Pancreas (tissue), 10 donors: ENCODE results near the gene PPP1R14B. TPM values are rescaled to one million over a fixed set of nuclear protein-coding genes. Genes with fewer than 3 reads are reported as not detected.

ENCODE experiments used
- ATAC-seq, 4 donors: fragments of 200-7000 bp; cut with Tn5 transposase; one replicate each; pipeline versions ENCODE4 v1.8.0 to v1.9.1; 2020; ENCODE audit warnings: mild to moderate bottlenecking in 4 of 4, moderate library complexity in 4 of 4
- DNase-seq, 6 donors: peaks; one replicate each; pipeline ENCODE4 v3.0.0-alpha.2; 2020
- FAIRE-seq: peaks from 2 replicates; lab custom pipeline; 2012; peaks lifted over from hg19 to GRCh38; lab: Jason Lieb, UNC
- H3K27ac ChIP-seq, 4 donors: fragments of 200-600 bp; sonication (generic); 1 replicate in 3 of 4; 2 replicates in 1 of 4; pipeline versions ENCODE4 v1.5.0 to v1.8.0; 2020
- H3K27me3 ChIP-seq, 4 donors: fragments of 200-600 bp; one replicate each; pipeline ENCODE4 v1.8.0; 2021
- H3K36me3 ChIP-seq, 3 donors: fragments of 200-600 bp; sonication (generic) in 1 of 3; one replicate each; pipeline versions ENCODE4 v1.5.0 to v1.8.0; 2020 to 2021
- H3K4me1 ChIP-seq, 3 donors: fragments of 200-600 bp; one replicate each; pipeline ENCODE4 v1.8.0; 2021
- H3K4me3 ChIP-seq, 4 donors: fragments of 200-600 bp; sonication (generic) in 2 of 4; one replicate each; pipeline versions ENCODE4 v1.5.0 to v1.8.0; 2020 to 2021
- H3K9me3 ChIP-seq, 4 donors: fragments of 200-600 bp; one replicate each; pipeline ENCODE4 v1.8.0; 2021
- WGBS, 2 donors: extraction: QIAGEN DNeasy Blood & Tissue Kit; methylation state at CpG; one replicate each; pipeline ENCODE4 v1.1.7; 2013; 5-methylcytosine and 5-hydroxymethylcytosine counted together
- intact Hi-C, 3 donors: fragments of 100-400 bp; cut with DNase I; formaldehyde crosslinking; loops; one replicate each; pipeline versions ENCODE4 v1.11.1 to v1.14.2; 2022
- polyA plus RNA-seq, 2 donors: library from polyadenylated mRNA; stranded (reverse); fragments of 200-250 nt; gene quantifications; one replicate each; pipeline ENCODE4 v1.2.3, GENCODE V29; 2013
- total RNA-seq, 6 donors: library from RNA; stranded (reverse); fragmentation: NEBNext Ultra II Directional in 4 of 6; extraction: Animal tissue kit (Norgen Biotek cat#: 25700) in 4 of 6; gene quantifications; one replicate each; pipeline versions ENCODE4 v1.2.1 to v1.2.4, GENCODE V29; 2021 to 2023
- TF ChIP-seq, protein P1 (sequence below), 4 donors: fragments of 200-600 bp; sonication (generic) in 3 of 4; IDR thresholded peaks; one replicate each; pipeline versions ENCODE4 v1.5.0 to v1.8.0; 2021; ENCODE audit warnings: antibody characterized with exemption in 4 of 4
- donor health status: healthy with polysubstance abuse.
- donor health status: DM: no; HTN: no; CAD: no; lungs with moderate emphysema.
- donor health status: DM: no; HTN: no; CAD: no.
- donor health status: control.
- donor health status: control.
- donor health status: Bipolar disorder and iron deficiency.
- donor health status: DM: yes; HTN: yes; CAD: no.
- donor health status: DM: no; HTN: no; CAD: no.
- donor health status: DM: no; HTN: no; CAD: no.
- donor health status: DM: yes; HTN: yes; CAD: no.

Gene PPP1R14B
- total and polyA plus RNA-seq, 8 donors = 81.6 to 180 (median 119) TPM

DNA sequence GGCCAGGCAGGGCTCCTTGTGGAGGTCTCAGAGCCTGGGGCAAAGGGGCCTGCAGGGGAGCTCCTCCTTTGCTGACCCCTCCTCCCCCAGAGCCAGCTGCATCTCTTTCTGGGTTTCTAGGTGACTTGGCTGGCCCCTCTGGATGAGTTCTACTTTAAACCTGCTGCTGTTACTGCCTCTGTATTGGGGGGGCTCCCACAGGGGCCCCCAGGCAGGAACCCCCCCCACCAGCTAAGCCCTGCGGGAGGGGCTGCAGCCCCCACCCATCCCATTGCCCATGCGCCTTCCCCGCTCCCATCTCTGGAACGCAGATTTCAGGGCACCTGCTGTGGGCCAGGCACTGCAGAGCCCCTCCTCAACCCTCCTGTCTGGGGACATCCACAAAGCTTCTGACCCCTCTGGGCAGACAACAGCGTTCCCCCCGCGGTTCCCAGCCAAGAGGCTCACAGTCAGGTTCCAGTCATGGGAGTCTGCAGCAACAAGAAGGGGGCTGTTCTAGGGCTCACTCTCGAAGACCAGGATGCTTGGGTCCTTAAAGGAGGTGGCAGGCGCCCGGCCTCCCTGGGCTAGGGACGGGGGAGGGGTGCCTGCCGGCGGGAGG, 3.8 kb upstream of the PPP1R14B start:
- Histone ChIP-seq H3K27ac (no peak overlapping the region), H3K9me3 (no peaks in the 10 kb centered on the region), H3K4me1 (peaks cover 0 to 8% (median 4%) of the 10 kb centered on the region in 3 donors), H3K36me3 (no peaks in the 10 kb centered on the region), H3K27me3 (no peaks in the 10 kb centered on the region), H3K4me3 (peak overlapping the region in 3 of 4 donors; percentile 20 to 90 (median 56))
- no peak for ATAC-seq
- no peak for FAIRE-seq
- DNase-seq = no peak
- TF ChIP-seq, protein P1, sequence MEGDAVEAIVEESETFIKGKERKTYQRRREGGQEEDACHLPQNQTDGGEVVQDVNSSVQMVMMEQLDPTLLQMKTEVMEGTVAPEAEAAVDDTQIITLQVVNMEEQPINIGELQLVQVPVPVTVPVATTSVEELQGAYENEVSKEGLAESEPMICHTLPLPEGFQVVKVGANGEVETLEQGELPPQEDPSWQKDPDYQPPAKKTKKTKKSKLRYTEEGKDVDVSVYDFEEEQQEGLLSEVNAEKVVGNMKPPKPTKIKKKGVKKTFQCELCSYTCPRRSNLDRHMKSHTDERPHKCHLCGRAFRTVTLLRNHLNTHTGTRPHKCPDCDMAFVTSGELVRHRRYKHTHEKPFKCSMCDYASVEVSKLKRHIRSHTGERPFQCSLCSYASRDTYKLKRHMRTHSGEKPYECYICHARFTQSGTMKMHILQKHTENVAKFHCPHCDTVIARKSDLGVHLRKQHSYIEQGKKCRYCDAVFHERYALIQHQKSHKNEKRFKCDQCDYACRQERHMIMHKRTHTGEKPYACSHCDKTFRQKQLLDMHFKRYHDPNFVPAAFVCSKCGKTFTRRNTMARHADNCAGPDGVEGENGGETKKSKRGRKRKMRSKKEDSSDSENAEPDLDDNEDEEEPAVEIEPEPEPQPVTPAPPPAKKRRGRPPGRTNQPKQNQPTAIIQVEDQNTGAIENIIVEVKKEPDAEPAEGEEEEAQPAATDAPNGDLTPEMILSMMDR (IDR thresholded peaks at IDR 0.05) = no peak
- 25 to 27% methylated on average over 12 to 13 of the region's 13 CpGs for WGBS, 2 donors
- intact Hi-C loops = no loop called here

DNA sequence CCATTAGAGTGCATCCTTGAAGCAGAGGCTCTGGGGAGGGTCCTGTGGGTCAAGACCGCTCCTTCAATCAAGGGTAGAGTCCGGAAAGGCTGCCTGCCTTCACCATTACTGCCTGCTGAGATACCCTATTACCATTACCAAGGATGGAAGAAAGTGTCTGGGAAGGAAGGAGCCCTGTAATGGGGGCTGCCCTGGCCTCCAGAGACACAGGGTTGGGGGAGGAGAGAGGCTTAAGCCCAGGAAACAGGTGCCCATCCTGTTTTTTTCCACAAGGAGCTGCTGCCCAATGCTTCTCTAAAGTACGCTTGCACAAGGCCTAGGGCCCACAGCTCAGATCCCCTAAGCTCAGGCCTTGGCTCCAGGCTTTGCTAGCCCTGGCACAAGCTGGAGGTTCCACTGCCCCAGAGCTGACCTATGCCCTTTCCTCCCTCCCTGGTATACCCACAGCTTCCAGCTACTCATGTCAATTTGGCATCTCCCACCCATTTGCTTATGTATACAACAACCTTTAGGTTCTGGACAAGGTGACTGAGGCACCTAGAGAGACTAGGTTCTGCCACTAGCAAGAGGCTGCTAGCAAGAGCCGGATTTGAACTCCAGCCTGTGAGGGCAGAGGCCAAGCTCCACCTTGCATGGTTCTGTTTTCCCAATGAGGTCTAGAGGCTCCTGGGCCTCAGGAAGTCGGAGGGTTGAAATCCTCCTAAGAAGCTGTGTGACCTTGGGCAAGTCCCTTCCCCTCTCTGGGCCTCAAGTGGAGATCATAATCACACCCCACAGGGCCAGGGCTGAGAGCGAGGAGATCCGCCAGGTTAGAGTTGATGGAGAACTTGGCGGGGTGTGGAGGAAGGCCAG, 3.0 kb upstream of the PPP1R14B start:
- Histone ChIP-seq H3K4me3 (no peak overlapping the region), H3K27me3 (no peaks in the 10 kb centered on the region), H3K4me1 (peaks cover 0 to 8% (median 4%) of the 10 kb centered on the region in 3 donors), H3K9me3 (no peaks in the 10 kb centered on the region), H3K36me3 (no peaks in the 10 kb centered on the region), H3K27ac (no peak overlapping the region)
- FAIRE-seq = no peak
- ATAC-seq = no peak
- 86 to 92% methylated on average over 8 of the region's 8 CpGs for WGBS, 2 donors
- TF ChIP-seq, protein P1 (IDR thresholded peaks at IDR 0.05) = no peak
- intact Hi-C loops = no loop called here
- DNase-seq = no peak

DNA sequence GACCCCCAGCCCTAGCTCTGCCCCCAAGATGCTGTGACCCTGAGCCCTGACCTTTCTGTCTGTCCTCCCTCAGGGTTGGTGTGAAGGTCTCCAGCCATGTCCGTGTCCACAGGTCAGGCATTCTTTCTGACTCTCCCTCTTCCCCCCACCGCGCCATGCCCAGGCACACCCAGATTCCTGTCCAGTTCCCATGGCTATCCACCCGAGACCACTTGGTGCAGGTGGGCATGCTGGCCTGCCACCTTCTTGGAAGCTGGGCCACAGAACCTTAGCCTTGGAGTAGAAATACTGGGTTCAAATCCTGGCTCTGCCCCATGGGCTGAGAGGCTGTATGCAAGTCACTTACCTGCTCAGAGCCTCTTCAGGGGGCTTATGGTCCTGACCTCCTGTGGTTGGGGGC, 2.3 kb upstream of the PPP1R14B start:
- TF ChIP-seq, protein P1 (IDR thresholded peaks at IDR 0.05) = no peak
- intact Hi-C loops = no loop called here
- Histone ChIP-seq H3K4me1 (peaks cover 0 to 9% (median 4%) of the 10 kb centered on the region in 3 donors), H3K27me3 (no peaks in the 10 kb centered on the region), H3K4me3 (no peak overlapping the region), H3K27ac (no peak overlapping the region), H3K36me3 (no peaks in the 10 kb centered on the region), H3K9me3 (no peaks in the 10 kb centered on the region)
- DNase-seq = no peak
- 90 to 91% methylated on average over 4 of the region's 4 CpGs for WGBS, 2 donors
- FAIRE-seq = no peak
- ATAC-seq = no peak

DNA sequence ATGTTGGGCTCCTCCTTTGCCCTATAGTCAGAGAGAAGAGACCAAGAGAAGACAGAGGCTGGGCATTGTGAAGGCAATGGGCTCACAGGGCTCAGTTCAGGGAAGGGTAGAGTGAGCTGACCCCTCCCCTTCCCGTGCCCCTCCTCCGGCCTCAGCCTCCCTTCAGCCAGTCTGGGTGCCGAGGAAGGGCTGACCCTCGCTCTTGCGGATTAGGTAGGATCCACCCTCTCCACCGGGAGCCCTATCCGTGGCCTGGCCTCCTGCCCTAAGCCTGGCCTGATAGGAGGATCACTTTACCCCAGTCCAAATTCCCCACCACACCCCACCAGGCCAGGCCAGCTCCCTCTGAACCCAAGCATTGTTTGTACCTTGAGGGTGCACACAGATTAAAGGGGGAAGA, 1.8 kb upstream of the PPP1R14B start:
- no peak for FAIRE-seq
- no peak overlapping the region for H3K27ac ChIP-seq
- DNase-seq = no peak
- no peak overlapping the region for H3K4me3 ChIP-seq
- H3K27me3 ChIP-seq = no peaks in the 10 kb centered on the region
- intact Hi-C loops = no loop called here
- H3K36me3 ChIP-seq = no peaks in the 10 kb centered on the region
- no peaks in the 10 kb centered on the region for H3K9me3 ChIP-seq
- 77 to 79% methylated on average over 7 of the region's 7 CpGs for WGBS, 2 donors
- TF ChIP-seq, protein P1 (IDR thresholded peaks at IDR 0.05) = no peak
- ATAC-seq = no peak
- H3K4me1 ChIP-seq = peaks cover 0 to 14% (median 4%) of the 10 kb centered on the region in 3 donors
